Osteoblast (primary cell): ENCODE measurements around the gene C17orf75. TPM values are rescaled to one million over a fixed set of nuclear protein-coding genes. Genes with fewer than 3 reads are reported as not detected.
A peak's percentile ranks its signal among the peaks of the same experiment; 100 is the strongest.
"Not testable (repeated sequence)": the region's sequence is repeated elsewhere in the genome, so short reads cannot be mapped to it uniquely, and the experiment has no call there.

Experiments used
- DNase-seq: peaks from one replicate; pipeline ENCODE4 v3.0.0; 2011; ENCODE audit warnings: low spot score, mixed read lengths; ENCODE audit not compliant: insufficient read length; ENCODE audit errors: missing footprints
- H2AFZ ChIP-seq: 2 replicates; pipeline ENCODE4 v1.6.0; 2011; ENCODE audit warnings: mild to moderate bottlenecking, low read length
- H3K27ac ChIP-seq: 2 replicates; pipeline ENCODE4 v1.5.1; 2011; ENCODE audit warnings: mild to moderate bottlenecking, low read depth, low read length, moderate library complexity
- H3K27me3 ChIP-seq: 2 replicates; pipeline ENCODE4 v1.6.0; 2012; ENCODE audit warnings: mild to moderate bottlenecking, control low read depth, inconsistent platforms, low read length, moderate library complexity; ENCODE audit not compliant: insufficient read depth
- H3K36me3 ChIP-seq: 2 replicates; pipeline ENCODE4 v1.5.1; 2011; ENCODE audit warnings: mild to moderate bottlenecking, low read length, control low read depth, moderate library complexity; ENCODE audit not compliant: insufficient read depth
- H3K4me1 ChIP-seq: 2 replicates; pipeline ENCODE4 v1.5.1; 2011; ENCODE audit warnings: mild to moderate bottlenecking, low read length, control low read depth, moderate library complexity; ENCODE audit not compliant: insufficient read depth
- H3K4me2 ChIP-seq: 2 replicates; pipeline ENCODE4 v1.6.0; 2011; ENCODE audit warnings: mild to moderate bottlenecking, low read length; ENCODE audit not compliant: insufficient read depth
- H3K4me3 ChIP-seq: fragments of 200-600 bp; sonication (generic); 3 replicates; pipeline ENCODE4 v1.5.1; 2012; ENCODE audit warnings: mild to moderate bottlenecking, low read length, inconsistent platforms; ENCODE audit not compliant: insufficient read depth
- H3K79me2 ChIP-seq: 2 replicates; pipeline ENCODE4 v1.6.0; 2012; ENCODE audit warnings: mild to moderate bottlenecking, low read length, control low read depth, inconsistent platforms; ENCODE audit not compliant: insufficient read depth
- H3K9me3 ChIP-seq: 2 replicates; pipeline ENCODE4 v1.5.1; 2011; ENCODE audit warnings: low read depth, low read length, control low read depth
- H4K20me1 ChIP-seq: 2 replicates; pipeline ENCODE4 v1.6.0; 2012; ENCODE audit warnings: mild to moderate bottlenecking, low read length, control low read depth; ENCODE audit not compliant: insufficient read depth
- CTCF ChIP-seq: IDR thresholded peaks from 2 replicates; pipeline ENCODE4 v1.5.1; 2011; ENCODE audit warnings: mild to moderate bottlenecking, low read depth, low read length, moderate library complexity; ENCODE audit errors: extremely low read depth
- total RNA-seq: library from RNA; depleted of rRNA; stranded (reverse); fragments of >200 nt; gene quantifications from 2 replicates; pipeline ENCODE4 v1.2.3, GENCODE V29; 2012

C17orf75 gene
- 12.7 and 15.9 TPM in 2 replicates for total RNA-seq

- peak; percentile 94 for DNase-seq
- H3K36me3 ChIP-seq, result no peaks in the 10 kb centered on the region
- H3K79me2 ChIP-seq, result peaks cover 8% of the 10 kb centered on the region
- no peaks in the 10 kb centered on the region for H3K9me3 ChIP-seq
- peak within 1 kb of the TSS; percentile 34 for H3K27ac ChIP-seq
- no peak for TF ChIP-seq CTCF
- peak within 1 kb of the TSS; percentile 83 for H3K4me3 ChIP-seq
- H3K27me3 ChIP-seq, result no peaks in the 10 kb centered on the region
- peaks cover 13% of the 10 kb centered on the region for H3K4me1 ChIP-seq
- H3K4me2 ChIP-seq, result peak within 1 kb of the TSS; percentile 96
- peak within 1 kb of the TSS; percentile 97 for H2AFZ ChIP-seq
- no peaks in the 10 kb centered on the region for H4K20me1 ChIP-seq
Observed at GRCh38 chr17:32341857-32342602, at the start of gene C17orf75. TSS of gene C17orf75 (minus strand) at chr17:32342173. CDS start at chr17:32342139, 34 bp downstream.

GRCh38 chr17:32388613-32389459, 46.9 kb upstream of the C17orf75 start:
- Histone ChIP-seq H3K36me3 (peaks cover 1% of the 10 kb centered on the region), H3K4me1 (peaks cover 4% of the 10 kb centered on the region), H3K27me3 (no peaks in the 10 kb centered on the region), H3K4me3 (no peak overlapping the region), H3K79me2 (no peaks in the 10 kb centered on the region), H3K9me3 (no peaks in the 10 kb centered on the region), H3K4me2 (no peak overlapping the region), H3K27ac (no peak overlapping the region), H2AFZ (no peak overlapping the region), H4K20me1 (peaks cover 4% of the 10 kb centered on the region)
- no peak for DNase-seq
- no peak for TF ChIP-seq CTCF

- H3K36me3 ChIP-seq, H3K79me2 ChIP-seq, H4K20me1 ChIP-seq, H2AFZ ChIP-seq, H3K4me3 ChIP-seq, DNase-seq, H3K27ac ChIP-seq, H3K4me2 ChIP-seq, H3K9me3 ChIP-seq, H3K4me1 ChIP-seq, H3K27me3 ChIP-seq: not testable (repeated sequence)
Observed at GRCh38 chr17:32388128-32388527, 46.2 kb upstream of the C17orf75 start.

GRCh38 chr17:32386844-32387243, 44.9 kb upstream of the C17orf75 start:
- DNase-seq, result no peak
- Histone ChIP-seq H3K27me3 (no peaks in the 10 kb centered on the region), H3K79me2 (peaks cover 5% of the 10 kb centered on the region), H4K20me1 (peaks cover 13% of the 10 kb centered on the region), H3K4me2 (no peak overlapping the region), H3K4me3 (no peak overlapping the region), H3K4me1 (peaks cover 4% of the 10 kb centered on the region), H2AFZ (no peak overlapping the region), H3K9me3 (no peaks in the 10 kb centered on the region), H3K36me3 (peaks cover 20% of the 10 kb centered on the region), H3K27ac (no peak overlapping the region)
- TF ChIP-seq CTCF, result no peak
